Measurements from ENCODE around the gene PFDN1.

PFDN1 gene

DNA sequence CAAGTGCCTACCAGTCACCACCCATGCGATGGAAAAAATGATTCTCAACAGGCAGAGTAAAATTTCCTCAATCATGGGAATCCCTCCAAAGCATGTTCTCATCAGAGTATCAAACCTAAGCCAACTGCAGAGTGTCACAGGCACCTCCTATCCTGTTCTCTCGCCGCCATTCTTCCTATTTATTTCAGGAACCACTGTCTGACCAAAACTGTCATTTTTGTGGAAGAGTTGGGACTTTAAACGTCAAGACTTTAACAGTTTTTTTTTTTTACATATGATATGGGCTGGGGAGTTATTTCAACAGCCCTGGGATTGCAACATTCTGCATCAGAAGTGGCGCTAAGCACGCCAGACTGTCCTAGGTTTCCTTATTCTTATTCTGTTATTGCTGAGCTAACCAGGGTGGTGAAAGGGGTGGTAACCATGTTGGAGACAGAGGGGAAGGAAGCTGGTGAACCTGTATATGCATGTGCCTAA is 29.5 kb downstream of the PFDN1 start:
- TF ChIP-seq CTCF (IDR thresholded peaks at IDR 0.05; ENCODE audit: low read depth, low read length), result no peak
- H3K4me3 ChIP-seq (replicated peaks in 1 of 2; ENCODE audit: low read depth in 2 of 2, low read length in 2 of 2), result no peak overlapping the region
- DNase-seq (ENCODE audit: low read depth in 2 of 2), result peak; percentile 45 to 74

- DNase-seq (ENCODE audit: low read depth in 2 of 2), result no peak
These were observed 32.9 kb downstream of the PFDN1 start for GRCh38 chr5:140270008-140270407.

GRCh38 chr5:140267559-140268018 is 35.3 kb downstream of the PFDN1 start:
- peak in 1 of 2 donors; percentile 37 for DNase-seq (ENCODE audit: low read depth in 2 of 2)
- H3K4me3 ChIP-seq (replicated peaks in 1 of 2; ENCODE audit: low read depth in 2 of 2, low read length in 2 of 2), result no peak overlapping the region
- TF ChIP-seq CTCF (IDR thresholded peaks at IDR 0.05; ENCODE audit: low read depth, low read length), result no peak

More at GRCh38 chr5:140270008-140270407, 32.9 kb downstream of the PFDN1 start:
- H3K4me3 ChIP-seq (replicated peaks in 1 of 2; ENCODE audit: low read depth in 2 of 2, low read length in 2 of 2), result no peak overlapping the region
- TF ChIP-seq CTCF (IDR thresholded peaks at IDR 0.05; ENCODE audit: low read depth, low read length), result no peak

GRCh38 chr5:140267201-140267540 is 35.7 kb downstream of the PFDN1 start:
- no peak for TF ChIP-seq CTCF (IDR thresholded peaks at IDR 0.05; ENCODE audit: low read depth, low read length)
- no peak for DNase-seq (ENCODE audit: low read depth in 2 of 2)
- H3K4me3 ChIP-seq (replicated peaks in 1 of 2; ENCODE audit: low read depth in 2 of 2, low read length in 2 of 2), result no peak overlapping the region

DNA sequence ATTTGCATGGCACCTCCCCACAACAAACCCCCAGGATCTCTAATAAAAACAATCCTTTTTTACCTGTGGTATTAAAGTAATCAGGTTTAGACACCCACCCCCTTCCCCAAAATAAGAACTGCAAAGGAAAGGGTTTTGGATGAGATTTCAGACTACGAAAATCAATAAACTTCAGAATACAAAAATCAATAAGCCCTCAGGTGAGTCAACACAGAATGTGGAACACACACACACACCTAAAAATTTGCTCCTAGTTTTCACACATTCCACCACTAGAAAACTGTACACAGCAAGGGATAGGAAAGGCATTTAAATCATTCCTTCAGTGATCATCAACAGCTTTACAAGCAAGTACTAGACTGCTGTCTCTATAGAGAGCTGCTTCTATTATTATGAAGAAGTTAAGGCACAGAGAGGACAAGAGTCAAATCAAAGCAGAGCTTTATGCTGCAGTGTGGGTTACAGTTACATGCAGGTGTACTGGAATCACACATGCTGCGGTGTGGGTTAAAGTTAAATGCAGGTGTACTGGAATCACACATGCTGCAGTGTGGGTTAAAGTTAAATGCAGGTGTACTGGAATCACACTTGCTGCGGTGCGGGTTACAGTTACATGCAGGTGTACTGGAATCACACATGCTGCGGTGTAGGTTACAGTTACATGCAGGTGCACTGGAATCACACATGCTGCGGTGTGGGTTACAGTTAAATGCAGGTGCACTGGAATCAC is 36.3 kb downstream of the PFDN1 start:
- no peak for TF ChIP-seq CTCF (IDR thresholded peaks at IDR 0.05; ENCODE audit: low read depth, low read length)
- no peak overlapping the region for H3K4me3 ChIP-seq (replicated peaks in 1 of 2; ENCODE audit: low read depth in 2 of 2, low read length in 2 of 2)
- no peak for DNase-seq (ENCODE audit: low read depth in 2 of 2)

GRCh38 chr5:140265845-140266244 is 37.1 kb downstream of the PFDN1 start:
- no peak for TF ChIP-seq CTCF (IDR thresholded peaks at IDR 0.05; ENCODE audit: low read depth, low read length)
- H3K4me3 ChIP-seq (replicated peaks in 1 of 2; ENCODE audit: low read depth in 2 of 2, low read length in 2 of 2), result no peak overlapping the region
- DNase-seq (ENCODE audit: low read depth in 2 of 2), result no peak
